GM12872 (cell line): ENCODE results near the gene PCSK6.

Experiments
- CTCF ChIP-seq: IDR thresholded peaks from 3 replicates; pipeline ENCODE4 v1.5.1; 2011; ENCODE audit warnings: low read depth, mild to moderate bottlenecking, low read length, moderate library complexity; ENCODE audit not compliant: insufficient read depth

The PCSK6 gene

GRCh38 chr15:101502572-101503295 is 13.2 kb upstream of the PCSK6 start:
- TF ChIP-seq CTCF = no peak

GRCh38 chr15:101501703-101502373 is 12.3 kb upstream of the PCSK6 start:
- peak; percentile 75 for TF ChIP-seq CTCF

- no peak for TF ChIP-seq CTCF
These were observed 11.5 kb upstream of the PCSK6 start for GRCh38 chr15:101500865-101501551.

GRCh38 chr15:101499863-101500713 is 10.6 kb upstream of the PCSK6 start:
- no peak for TF ChIP-seq CTCF

GRCh38 chr15:101498717-101499480 is 9.4 kb upstream of the PCSK6 start:
- no peak for TF ChIP-seq CTCF

GRCh38 chr15:101498076-101498716 is 8.7 kb upstream of the PCSK6 start:
- no peak for TF ChIP-seq CTCF
